Mesenteric fat pad (tissue), 1 donor: Measurements from ENCODE around the gene UPK1A. TPM values are rescaled to one million over a fixed set of nuclear protein-coding genes. Genes with fewer than 3 reads are reported as not detected.
"Not testable (repeated sequence)": the region's sequence is repeated elsewhere in the genome, so short reads cannot be mapped to it uniquely, and the experiment has no call there.

Source experiments
- DNase-seq: peaks from one replicate; pipeline ENCODE4 v3.0.0-alpha.2; 2020; ENCODE audit warnings: low spot score
- total RNA-seq: library from RNA; stranded (reverse); fragmentation: NEBNext Ultra II Directional; extraction: Animal tissue kit (Norgen Biotek cat#: 25700); gene quantifications from one replicate; pipeline ENCODE4 v1.2.1, GENCODE V29; 2021
- donor health status: DM: yes; HTN: yes; CAD: no.

UPK1A gene
- total RNA-seq, 1 donor from 2014 or later: 0.45 TPM

- peak; percentile 98 for DNase-seq
Measured at GRCh38 chr19:35644206-35644986, 21.9 kb upstream of the UPK1A start.

GRCh38 chr19:35644987-35645679, 21.2 kb upstream of the UPK1A start:
- DNase-seq: no peak

- no peak for DNase-seq
Measured at GRCh38 chr19:35645680-35646511, 20.4 kb upstream of the UPK1A start.

- DNase-seq: peak; percentile 94
Measured at GRCh38 chr19:35648017-35648961, 18.0 kb upstream of the UPK1A start, which contains the start of gene COX6B1. Gene COX6B1 (plus strand): TSS chr19:35648323. CDS start chr19:35651244, 2,921 bp downstream.

- DNase-seq: no peak
Measured at GRCh38 chr19:35650581-35650980, 15.7 kb upstream of the UPK1A start.

- not testable (repeated sequence) for DNase-seq
Measured at GRCh38 chr19:35654828-35655227, 11.5 kb upstream of the UPK1A start.

- no peak for DNase-seq
Measured at GRCh38 chr19:35655600-35655999, 10.7 kb upstream of the UPK1A start.

GRCh38 chr19:35656700-35657099, 9.6 kb upstream of the UPK1A start:
- DNase-seq: no peak

GRCh38 chr19:35657904-35658700, 8.2 kb upstream of the UPK1A start:
- DNase-seq: no peak

- no peak for DNase-seq
Measured at GRCh38 chr19:35661995-35662340, 4.3 kb upstream of the UPK1A start.

GRCh38 chr19:35663981-35664380, 2.3 kb upstream of the UPK1A start:
- DNase-seq: no peak

GRCh38 chr19:35665157-35665556, 1.2 kb upstream of the UPK1A start:
- DNase-seq: no peak

- no peak for DNase-seq
Measured at GRCh38 chr19:35665604-35666003, 713 bp upstream of the UPK1A start.

GRCh38 chr19:35669566-35669965, 3.2 kb downstream of the UPK1A start:
- no peak for DNase-seq

GRCh38 chr19:35669974-35670373, 3.7 kb downstream of the UPK1A start:
- DNase-seq: no peak

GRCh38 chr19:35670686-35671085, 4.4 kb downstream of the UPK1A start:
- no peak for DNase-seq

GRCh38 chr19:35671818-35672217, 5.5 kb downstream of the UPK1A start:
- DNase-seq: no peak

GRCh38 chr19:35673121-35673804, 6.9 kb downstream of the UPK1A start:
- DNase-seq: no peak

- DNase-seq: no peak
Measured at GRCh38 chr19:35675589-35676140, 9.3 kb downstream of the UPK1A start.
